ENCODE data around the gene MAP4K2. TPM values are rescaled to one million over a fixed set of nuclear protein-coding genes. Genes with fewer than 3 reads are reported as not detected.

MAP4K2 gene
- total RNA-seq, 1 experiment from 2014 or later: 24.7 TPM

GRCh38 chr11:64802370-64803157 lies 450 bp downstream of the MAP4K2 start:
- no peaks in the 10 kb centered on the region for H3K27me3 Mint-ChIP-seq (ENCODE audit: low read depth)
- no CpG with 5 or more reads among the region's 54 CpGs for WGBS (ENCODE audit: extremely low coverage, insufficient read length, low lambda C conversion rate)
- no peak overlapping the region for H3K18ac ChIP-seq (ENCODE audit: insufficient read length, low read depth, low read length)
- no peak overlapping the region for H3T11ph ChIP-seq (ENCODE audit: low read length)
- H2BK120ac ChIP-seq (ENCODE audit: low read depth, low read length, poor library complexity, severe bottlenecking): no peak overlapping the region
- peak overlapping the region; percentile 1 for H3K4me2 ChIP-seq (ENCODE audit: insufficient read depth, insufficient read length, low read length)
- H3K27ac Mint-ChIP-seq: no peak overlapping the region
- DNase-seq: no peak
- H2AFZ ChIP-seq (ENCODE audit: low read length): no peak overlapping the region
- H3K27me3 ChIP-seq (ENCODE audit: insufficient read depth, low read length): no peaks in the 10 kb centered on the region
- H4K91ac ChIP-seq (ENCODE audit: insufficient read length, low read depth, low read length): no peak overlapping the region
- no peaks in the 10 kb centered on the region for H4K20me1 ChIP-seq (ENCODE audit: control insufficient read depth, insufficient read depth, insufficient read length)
- peak overlapping the region; percentile 62 to 78 for H3K4me3 Mint-ChIP-seq
- no peak overlapping the region for H2BK20ac ChIP-seq (ENCODE audit: low read depth, low read length, poor library complexity, severe bottlenecking)
- H2BK12ac ChIP-seq (ENCODE audit: insufficient read length, low read depth, low read length): no peak overlapping the region
- no peak overlapping the region for H3K9ac ChIP-seq (ENCODE audit: extremely low read depth, insufficient read length, low read length)
- H3K79me2 ChIP-seq (ENCODE audit: insufficient read depth, low read length): no peaks in the 10 kb centered on the region
- peaks cover 8% of the 10 kb centered on the region for H3K23me2 ChIP-seq (ENCODE audit: insufficient read length, low read depth, low read length, poor library complexity, severe bottlenecking)
- H3K56ac ChIP-seq (ENCODE audit: insufficient read length, low read depth, low read length): no peak overlapping the region
- no peak overlapping the region for H3K27ac ChIP-seq (ENCODE audit: insufficient read length, low read depth, low read length)
- H3K36me3 Mint-ChIP-seq (ENCODE audit: insufficient read depth in 1 of 3, low read depth in 3 of 3): peaks cover 6 to 33% (median 26%) of the 10 kb centered on the region in 3 experiments; a peak in 6 of 7 replicates
- H2BK15ac ChIP-seq (ENCODE audit: low read depth, low read length): no peak overlapping the region
- H3K4me1 Mint-ChIP-seq: peaks cover 11 to 14% of the 10 kb centered on the region in 2 experiments
- H3K14ac ChIP-seq (ENCODE audit: insufficient read depth, low read length): no peak overlapping the region
- no peak overlapping the region for H3K23ac ChIP-seq (ENCODE audit: insufficient read length, low read depth, low read length)
- no peak overlapping the region for H2AK5ac ChIP-seq (ENCODE audit: insufficient read length, low read length)
- no peaks in the 10 kb centered on the region for H3K9me3 Mint-ChIP-seq
- TF ChIP-seq, protein P1, sequence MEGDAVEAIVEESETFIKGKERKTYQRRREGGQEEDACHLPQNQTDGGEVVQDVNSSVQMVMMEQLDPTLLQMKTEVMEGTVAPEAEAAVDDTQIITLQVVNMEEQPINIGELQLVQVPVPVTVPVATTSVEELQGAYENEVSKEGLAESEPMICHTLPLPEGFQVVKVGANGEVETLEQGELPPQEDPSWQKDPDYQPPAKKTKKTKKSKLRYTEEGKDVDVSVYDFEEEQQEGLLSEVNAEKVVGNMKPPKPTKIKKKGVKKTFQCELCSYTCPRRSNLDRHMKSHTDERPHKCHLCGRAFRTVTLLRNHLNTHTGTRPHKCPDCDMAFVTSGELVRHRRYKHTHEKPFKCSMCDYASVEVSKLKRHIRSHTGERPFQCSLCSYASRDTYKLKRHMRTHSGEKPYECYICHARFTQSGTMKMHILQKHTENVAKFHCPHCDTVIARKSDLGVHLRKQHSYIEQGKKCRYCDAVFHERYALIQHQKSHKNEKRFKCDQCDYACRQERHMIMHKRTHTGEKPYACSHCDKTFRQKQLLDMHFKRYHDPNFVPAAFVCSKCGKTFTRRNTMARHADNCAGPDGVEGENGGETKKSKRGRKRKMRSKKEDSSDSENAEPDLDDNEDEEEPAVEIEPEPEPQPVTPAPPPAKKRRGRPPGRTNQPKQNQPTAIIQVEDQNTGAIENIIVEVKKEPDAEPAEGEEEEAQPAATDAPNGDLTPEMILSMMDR (conservative IDR thresholded peaks at IDR 0.05): no peak
- no peak overlapping the region for H3K4ac ChIP-seq (ENCODE audit: low read depth, low read length)
- H3K9me3 ChIP-seq (ENCODE audit: control insufficient read depth, low read depth, low read length): no peaks in the 10 kb centered on the region
- no peaks in the 10 kb centered on the region for H3K4me1 ChIP-seq (ENCODE audit: insufficient read depth, low read length)
- no peaks in the 10 kb centered on the region for H3K79me1 ChIP-seq (ENCODE audit: insufficient read depth, low read depth, low read length, poor library complexity, severe bottlenecking)
- H4K8ac ChIP-seq (replicated peaks; ENCODE audit: insufficient read length, low read depth, low read length): no peak overlapping the region
- no peak overlapping the region for H4K5ac ChIP-seq (ENCODE audit: insufficient read length, low read depth, low read length)
- no peak overlapping the region for H2BK5ac ChIP-seq (ENCODE audit: insufficient read length, low read length)

All from H9 (cell line).